GM18520 (cell line): ENCODE data around the gene OR2V2.
A peak's percentile ranks its signal among the peaks of the same experiment; 100 is the strongest.

Experiments
- ATAC-seq: cut with Tn5 transposase; IDR thresholded peaks from one replicate; pipeline ENCODE4 v1.9.1; 2021; ENCODE audit not compliant: unreplicated experiment

OR2V2 gene

DNA sequence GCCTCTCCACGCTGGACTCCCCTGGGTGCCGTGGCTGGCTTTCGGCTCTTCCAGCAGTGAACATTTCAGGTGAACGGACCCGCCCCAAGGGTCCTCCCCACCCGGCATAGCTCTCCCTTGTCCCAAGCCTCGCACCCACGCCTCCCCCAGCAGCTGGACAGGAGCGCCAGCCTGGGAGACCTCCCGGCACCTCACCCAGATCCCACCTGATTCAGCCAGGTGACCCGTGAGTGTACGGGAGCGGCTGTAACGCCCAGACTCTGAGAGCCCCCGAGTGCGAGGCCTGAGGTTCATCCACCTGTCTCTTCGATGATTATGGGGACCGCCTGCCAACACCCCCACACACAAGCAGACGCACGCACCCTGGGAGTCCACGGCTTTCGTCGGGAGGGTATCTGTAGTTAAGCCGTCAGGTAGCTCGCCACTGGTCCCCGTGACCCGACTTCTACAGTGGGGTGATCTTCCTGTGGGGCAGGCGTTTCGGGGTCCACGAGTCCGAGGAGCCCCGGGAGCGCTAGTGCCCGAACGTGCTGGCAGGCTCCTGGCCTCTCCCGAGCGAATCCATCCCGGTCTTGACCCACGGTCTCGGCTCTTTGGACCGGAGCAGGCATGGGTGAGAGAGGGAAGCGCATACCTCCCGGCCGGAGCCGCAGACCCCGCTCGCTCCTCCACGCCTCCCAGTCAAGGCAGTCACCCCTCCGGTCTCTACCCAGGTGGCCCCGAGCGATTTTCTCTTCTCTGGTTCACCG is 42.8 kb downstream of the OR2V2 start:
- ATAC-seq, result no peak

DNA sequence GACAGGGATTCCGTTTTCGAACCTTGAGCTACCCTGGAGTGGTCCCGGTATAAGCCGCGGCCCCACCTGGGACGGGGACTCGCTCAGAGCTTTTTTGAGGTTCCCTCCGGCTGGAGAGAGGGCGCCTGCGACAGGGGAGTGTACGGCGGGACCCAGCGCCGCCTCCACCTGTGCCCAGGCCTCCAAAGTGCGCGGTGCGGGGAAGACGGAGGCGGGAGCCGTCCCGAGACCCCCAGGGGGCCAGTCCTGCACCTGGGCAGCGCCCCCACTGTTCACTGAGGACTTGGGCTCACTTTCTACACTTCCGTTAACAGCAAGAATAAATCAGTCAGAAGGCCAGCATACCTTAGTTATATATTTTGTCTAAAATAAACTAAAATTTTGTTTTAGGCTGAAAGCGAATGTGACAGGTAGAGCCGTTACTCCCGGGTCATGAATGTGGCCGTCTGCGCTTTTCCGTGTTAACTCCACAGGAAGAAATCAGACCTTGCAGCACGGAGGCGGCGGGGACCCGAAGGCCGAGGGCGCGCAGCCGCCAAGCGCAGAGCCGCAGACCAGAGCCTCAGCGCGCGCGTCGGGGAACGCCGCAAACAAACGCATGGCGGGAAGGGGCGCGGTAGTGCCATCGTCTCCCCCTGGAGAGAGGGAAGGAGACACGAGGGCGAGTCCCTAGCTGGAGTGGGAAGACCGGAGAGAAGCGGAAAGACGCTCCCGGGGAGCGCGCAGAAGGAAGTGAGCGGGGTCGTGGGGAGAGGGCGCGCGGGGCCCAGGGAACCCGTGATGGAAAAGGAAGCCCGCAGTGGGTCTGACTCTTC is 43.5 kb downstream of the OR2V2 start:
- ATAC-seq, result no peak

DNA sequence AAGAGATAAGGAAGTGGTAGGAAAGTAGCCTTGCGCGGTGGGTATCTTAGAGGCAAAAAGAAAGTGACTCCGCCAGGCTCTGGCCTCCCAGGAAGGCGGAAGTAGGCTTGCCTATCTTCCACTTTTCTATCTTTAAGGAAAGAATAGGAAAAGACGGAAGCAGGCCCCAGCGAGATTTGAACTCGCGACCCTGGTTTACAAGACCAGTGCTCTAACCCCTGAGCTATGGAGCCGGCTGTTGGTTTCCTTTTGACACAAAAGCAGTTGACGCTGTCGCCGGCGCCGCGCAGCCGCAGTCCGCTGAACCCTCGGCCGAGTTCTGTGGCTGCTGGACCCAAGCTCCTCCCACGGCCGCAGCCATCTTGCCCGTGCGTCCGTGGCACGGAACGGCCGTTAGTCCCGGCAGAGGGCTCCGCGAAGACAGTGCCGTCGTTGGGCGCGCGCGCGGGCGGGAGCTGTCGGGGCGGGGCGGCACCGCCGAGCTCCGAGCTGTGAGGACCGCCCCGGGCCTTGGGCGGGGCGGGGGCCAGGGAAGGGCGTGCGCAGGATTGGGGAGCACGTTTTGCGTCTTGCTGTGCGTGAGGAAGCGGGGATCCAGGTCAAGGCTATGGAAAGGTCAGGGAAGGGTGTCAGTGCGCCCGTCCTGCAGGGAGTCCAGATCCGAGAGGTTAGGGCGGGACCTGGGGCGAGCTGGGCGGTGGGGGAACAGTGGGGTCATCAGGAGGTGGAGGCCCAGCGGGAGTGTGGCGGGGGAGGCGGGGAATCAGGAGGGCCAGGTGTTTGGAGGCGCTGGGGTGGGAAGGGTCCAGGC is 44.3 kb downstream of the OR2V2 start:
- ATAC-seq, result peak; percentile 56

DNA sequence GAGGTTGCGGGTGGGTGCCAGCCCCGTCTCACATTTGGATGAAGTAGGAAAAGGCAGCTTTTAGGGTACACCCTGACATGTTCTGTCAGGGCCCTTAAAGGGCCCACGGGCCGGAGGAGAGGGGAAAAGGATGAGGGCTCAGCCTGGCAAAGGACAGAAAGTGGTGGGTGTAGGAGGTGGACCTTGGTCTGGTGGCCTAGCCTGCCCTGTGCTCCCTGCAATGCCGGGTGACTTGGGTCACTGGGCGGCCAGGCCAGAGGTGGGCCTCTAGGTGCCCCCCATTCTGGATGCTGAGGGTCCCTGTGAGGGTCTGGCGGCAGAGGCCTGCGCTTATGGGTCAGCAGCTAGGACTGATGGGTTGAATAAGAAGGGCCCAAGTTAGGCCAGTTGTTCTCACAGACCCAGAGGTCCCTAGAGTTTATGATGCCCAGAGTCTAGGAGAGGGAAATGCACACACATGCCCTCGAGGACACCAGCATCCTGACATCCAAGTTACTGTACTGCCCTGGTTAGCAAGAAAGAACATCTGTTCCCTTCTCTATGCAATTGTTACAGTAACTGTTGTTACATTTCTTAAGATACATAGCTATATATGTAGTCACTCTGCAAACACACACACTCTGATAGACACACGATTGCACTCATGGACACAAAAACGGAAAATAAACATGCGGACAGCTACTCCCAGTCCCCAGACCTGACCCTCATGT is 45.1 kb downstream of the OR2V2 start:
- no peak for ATAC-seq

GRCh38 chr5:181193656-181194055 is 46.3 kb downstream of the OR2V2 start:
- ATAC-seq, result no peak

GRCh38 chr5:181194489-181195248 is 47.3 kb downstream of the OR2V2 start:
- ATAC-seq, result no peak

DNA sequence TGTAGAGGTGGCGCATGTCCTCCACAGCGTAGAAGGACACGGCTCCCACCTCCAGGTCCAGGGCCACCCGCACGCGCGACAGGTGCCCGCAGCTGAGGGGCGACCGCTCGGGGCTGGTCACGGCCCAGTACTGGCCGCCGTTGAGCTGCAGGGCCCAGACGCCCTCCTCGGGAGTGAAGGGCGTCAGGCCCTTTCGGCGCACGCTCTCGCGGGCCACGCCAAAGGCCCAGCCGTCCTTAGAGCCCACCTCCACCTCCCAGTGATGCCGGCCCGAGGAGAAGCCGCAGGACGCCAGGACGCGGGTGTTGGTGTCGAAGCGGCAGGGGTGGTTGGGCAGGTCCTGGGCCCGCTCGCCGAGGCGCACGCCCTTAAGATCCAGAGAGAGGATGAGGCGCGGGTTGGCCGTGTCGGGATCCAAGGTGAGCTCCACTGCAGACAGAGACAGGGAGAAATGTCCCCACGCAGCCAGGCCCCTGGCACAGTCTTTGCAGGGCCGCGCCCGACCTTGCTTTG is 47.9 kb downstream of the OR2V2 start:
- no peak for ATAC-seq

DNA sequence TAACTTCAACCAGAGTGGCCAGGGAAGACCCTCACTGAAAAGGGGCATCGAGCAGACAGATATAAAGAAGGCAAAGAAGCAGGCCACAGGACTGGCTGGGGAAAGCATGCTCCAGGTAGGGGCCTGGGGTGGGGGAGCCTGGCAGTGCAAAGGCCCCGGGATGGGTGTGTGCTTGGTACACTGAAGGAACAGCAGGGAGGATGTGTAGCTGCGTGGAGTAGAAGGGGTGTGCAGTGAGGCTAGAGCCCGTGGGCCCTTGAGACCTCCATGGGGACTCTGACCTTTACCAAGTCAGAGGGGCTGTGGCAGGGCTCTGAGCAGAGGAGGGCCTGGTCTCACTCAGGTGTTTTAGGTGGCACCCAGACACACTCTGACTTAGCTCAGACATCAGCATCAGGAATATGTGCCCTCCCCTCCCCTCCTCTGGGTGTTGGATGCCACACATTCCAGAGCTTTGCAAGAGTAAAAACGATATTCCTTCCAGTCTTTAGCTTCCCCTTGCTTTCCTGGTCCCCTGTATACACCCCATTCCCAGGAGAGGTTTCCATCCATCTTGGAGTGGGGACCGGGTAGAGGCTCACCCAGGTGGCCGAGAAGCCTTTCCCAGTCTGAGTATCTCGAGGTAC is 50.1 kb downstream of the OR2V2 start:
- no peak for ATAC-seq

GRCh38 chr5:181198106-181198685 is 50.8 kb downstream of the OR2V2 start:
- ATAC-seq, result no peak

GRCh38 chr5:181198905-181199519 is 51.6 kb downstream of the OR2V2 start:
- ATAC-seq, result peak; percentile 67

DNA sequence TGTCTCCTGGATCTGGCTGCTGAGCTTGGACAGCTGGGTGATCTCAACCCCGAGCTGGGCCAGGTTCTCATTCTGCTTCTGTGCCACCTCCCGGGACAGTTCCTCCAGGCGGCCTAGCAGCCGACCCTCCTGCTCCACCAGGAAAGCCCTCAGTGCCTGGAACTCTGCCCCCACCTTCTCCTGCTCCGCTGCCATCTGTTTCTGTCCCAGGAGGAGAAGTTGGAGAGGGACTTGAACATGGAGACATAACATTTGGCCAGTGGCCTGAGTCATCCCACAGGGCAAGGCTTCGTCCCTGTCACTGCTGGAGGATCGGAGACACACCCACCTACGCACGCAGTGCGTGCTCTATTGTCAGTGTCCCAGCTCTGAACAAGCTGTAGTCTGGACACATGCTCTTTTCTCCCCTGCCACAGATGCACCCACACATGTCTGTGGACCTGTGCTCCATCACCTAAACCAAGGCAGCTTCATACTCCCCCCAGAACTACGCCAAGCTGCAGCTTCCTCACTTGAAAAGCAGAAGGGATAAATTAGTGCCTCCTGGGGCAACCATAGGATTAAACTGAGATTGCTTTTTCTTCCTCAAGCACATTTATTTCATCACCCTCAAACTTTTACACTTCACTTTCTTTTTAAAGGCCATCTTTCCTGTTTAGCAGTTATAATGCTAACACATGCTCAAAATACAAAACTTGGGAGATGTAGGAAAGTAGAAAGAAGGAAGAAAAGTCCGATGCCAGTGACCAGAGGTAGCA is 52.7 kb downstream of the OR2V2 start:
- no peak for ATAC-seq

DNA sequence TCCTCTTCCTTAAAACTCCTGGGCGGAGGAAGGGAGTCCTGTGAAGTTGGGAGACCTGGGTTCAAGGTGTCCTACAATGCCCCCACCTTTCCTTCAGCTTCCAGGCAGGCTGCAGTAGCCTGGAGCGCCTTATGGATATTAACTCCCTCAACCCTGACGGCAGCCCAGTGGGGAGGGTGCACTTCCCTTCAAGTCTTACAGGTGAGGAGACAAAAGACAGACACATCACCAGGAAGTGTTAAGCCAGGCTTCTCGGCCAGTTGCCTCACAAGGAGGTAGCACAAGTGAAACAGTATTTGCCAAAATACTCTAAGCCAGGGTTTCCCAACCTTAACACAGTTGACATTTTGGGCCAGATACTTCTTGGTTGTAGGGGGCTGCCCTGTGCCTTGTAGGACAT is 53.4 kb downstream of the OR2V2 start:
- no peak for ATAC-seq

DNA sequence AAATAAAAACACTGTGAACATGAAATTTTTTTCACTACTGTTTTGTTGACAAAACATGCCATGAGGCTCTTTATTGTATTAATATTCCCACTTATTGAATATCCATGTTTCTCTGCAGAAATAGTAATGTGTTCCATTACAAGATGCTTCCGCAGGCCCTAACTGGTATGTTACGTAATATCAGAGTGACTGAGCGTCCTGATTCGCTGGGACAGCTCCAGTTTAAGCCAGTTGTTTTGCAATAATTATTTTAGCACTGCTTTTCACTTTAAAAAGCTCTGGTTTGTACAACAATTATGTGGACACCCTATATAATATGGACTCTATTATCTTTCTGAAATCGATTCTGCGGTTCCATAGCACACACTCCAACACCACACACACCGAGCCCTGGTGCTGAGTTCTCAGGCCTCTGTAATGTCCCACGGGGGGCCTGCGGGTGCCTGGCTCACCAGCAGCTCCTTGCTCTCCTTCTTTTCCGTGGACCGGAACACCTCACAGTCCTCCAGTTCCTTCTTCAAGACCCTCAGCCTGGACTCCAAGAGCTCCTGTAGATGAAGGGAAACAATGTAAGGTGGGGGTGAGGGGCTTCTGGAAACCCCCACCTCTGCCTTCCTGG is 55.8 kb downstream of the OR2V2 start:
- ATAC-seq, result no peak

DNA sequence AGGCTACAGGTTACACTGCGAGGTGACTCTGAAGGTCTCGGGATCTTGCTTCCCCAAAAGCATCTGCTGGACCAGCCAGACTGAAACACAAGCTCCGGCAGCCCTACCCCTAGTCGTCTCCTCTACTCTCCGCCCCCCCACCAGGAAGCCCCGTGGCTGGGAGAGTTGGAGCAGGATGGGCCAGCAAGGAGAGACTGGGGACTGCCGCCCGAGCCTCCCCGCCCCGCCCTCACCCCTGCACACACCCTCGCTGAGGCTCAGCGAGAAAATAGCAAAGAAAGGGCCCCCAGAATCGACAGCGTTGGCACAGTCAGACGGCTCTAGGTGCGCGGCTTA is 56.4 kb downstream of the OR2V2 start:
- no peak for ATAC-seq

DNA sequence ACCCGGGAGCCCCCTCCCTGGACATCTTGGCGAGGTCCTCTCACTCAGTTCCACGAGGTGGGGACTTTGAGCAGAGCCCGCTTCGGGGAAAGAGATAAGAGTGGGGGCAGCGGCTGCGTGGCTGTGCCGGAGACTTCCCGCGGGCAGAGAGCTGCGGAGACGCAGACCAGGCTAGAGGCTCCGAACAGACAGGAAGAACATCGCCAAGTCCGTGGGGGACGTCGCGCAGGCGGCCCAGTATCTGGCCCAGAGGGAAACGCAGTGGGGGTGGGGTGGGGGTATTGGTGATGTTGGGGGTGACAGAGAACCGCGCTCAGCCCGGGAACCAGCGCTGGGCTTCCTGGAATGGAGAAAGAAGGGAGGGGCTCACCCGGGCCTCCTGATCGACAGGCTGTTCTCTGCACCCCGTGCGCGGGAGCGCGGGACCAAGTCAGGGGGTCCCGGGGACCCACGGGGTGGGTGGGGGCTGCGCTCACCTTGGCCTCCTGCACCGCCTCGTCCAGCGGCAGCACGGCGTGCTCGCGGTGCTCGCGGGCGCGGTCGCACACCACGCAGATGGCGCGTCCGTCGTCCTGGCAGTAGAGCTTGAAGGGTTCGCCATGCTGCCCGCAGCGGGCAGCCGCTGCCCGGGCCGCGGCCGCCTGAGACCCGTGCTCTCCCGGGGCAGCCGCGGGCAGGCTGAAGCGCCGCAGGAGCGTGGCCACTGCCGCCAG is 56.9 kb downstream of the OR2V2 start:
- no peak for ATAC-seq

DNA sequence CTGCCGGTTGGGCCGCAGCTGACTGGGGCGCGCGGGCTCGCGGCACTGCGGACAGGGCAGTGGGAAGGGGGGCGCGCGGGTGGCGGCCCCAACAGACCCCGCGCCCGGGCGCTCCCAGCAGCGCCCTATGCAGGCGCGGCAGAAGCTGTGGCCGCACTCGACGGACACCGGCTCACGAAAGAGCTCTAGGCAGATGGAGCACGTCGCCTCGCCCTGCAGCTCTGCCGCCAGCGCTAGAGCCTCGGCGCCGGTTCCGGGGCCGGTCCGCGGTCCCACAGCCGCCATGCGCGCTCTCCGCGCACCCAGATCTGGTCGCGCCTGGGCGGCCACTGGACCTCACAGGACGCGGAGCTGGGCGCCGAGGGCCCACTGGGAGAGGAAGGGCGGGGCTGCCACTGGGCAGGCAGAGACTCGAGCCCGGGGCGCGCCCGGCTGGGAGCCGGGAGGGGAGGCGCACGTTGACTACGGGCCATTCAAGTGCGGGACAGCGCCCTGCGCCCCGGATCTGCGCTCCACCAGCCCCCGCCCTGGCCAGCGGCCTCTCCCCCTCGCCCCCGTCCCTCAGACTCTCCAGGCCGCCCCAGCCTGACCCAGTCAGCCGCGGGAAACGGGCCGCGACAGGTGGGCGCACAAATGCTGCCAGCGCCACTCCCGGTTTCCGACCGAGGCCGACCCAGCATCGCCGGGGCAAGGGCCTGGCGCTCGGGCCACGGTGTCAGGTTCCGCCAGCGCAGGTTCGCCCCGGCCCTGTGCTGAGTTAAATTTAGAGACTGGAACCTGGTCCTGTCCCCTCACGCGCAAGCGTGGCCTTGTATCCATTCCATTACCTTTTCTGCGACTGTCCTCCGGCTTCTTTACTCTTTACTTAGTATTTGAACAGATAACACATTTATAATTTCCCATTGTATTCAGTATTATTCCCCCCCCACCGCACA is 57.7 kb downstream of the OR2V2 start, which contains the start of gene TRIM7:
Gene TRIM7 (minus strand): TSS at position 371 of the 935 bp plus-strand sequence. CDS start 86 bp downstream, at position 285.
- no peak for ATAC-seq
